ENCODE data around the gene AICDA.
"Not testable (repeated sequence)": the region's sequence is repeated elsewhere in the genome, so short reads cannot be mapped to it uniquely, and the experiment has no call there.

AICDA gene

DNA sequence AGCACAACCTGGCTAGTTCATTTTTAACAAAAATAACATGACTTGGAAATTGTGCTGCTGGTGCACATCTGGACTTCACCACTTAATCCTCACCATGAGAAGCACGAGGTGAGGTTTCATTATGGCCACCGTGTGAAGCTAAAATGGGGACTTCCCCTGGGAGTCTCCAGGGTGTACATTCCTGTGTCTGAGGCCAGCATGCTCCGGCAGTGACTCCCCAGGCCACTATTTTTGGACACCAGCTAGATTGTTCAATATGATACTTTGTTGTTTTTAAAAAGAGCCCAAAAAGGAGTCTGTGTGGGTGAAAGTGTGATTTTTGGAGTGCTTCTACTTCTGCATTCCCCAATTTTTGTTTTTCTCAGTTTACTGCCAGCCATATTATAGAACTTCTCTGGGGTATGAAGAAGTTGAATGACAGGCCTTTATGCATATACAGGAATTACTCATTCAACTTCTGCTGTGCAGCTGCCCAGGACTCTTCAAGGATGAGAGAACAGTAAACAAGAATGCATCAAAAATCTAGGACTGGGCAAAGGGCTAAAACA is 16.9 kb upstream of the AICDA start:
- TF ChIP-seq OSR1 (CRISPR knock-in tag; IDR thresholded peaks at IDR 0.05) = no peak
- TF ChIP-seq ARNTL (CRISPR knock-in tag; IDR thresholded peaks at IDR 0.05; ENCODE audit: borderline replicate concordance, low read depth) = no peak
- no peak for ATAC-seq

DNA sequence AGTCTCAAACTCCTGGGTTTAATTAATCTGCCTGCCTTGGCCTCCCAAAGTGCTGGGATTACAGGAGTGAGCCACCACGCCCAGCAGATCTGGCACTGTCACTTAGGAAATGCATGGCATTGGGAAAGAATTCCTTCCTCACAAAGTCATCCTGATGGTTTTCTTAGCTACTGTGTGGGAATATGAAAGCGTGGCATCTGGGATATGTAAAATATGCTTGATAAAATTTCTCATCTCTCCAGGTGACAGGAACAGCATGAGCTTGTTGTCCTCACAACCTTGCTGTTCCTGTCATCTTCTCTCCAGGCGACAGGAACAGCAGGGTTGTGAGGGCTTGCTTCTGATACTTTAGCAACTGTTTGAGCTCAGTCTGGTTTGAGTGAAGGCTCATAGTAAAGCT is 16.1 kb upstream of the AICDA start:
- ATAC-seq = no peak
- TF ChIP-seq ZNF565 (CRISPR knock-in tag; conservative IDR thresholded peaks at IDR 0.05; ENCODE audit: low read depth) = no peak
- TF ChIP-seq ZFP30 (CRISPR knock-in tag; IDR thresholded peaks at IDR 0.05) = no peak
- no peak for TF ChIP-seq ARNTL (CRISPR knock-in tag; IDR thresholded peaks at IDR 0.05; ENCODE audit: borderline replicate concordance, low read depth)
- TF ChIP-seq, protein P1, sequence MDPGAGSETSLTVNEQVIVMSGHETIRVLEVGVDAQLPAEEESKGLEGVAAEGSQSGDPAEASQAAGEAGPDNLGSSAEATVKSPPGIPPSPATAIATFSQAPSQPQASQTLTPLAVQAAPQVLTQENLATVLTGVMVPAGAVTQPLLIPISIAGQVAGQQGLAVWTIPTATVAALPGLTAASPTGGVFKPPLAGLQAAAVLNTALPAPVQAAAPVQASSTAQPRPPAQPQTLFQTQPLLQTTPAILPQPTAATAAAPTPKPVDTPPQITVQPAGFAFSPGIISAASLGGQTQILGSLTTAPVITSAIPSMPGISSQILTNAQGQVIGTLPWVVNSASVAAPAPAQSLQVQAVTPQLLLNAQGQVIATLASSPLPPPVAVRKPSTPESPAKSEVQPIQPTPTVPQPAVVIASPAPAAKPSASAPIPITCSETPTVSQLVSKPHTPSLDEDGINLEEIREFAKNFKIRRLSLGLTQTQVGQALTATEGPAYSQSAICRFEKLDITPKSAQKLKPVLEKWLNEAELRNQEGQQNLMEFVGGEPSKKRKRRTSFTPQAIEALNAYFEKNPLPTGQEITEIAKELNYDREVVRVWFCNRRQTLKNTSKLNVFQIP (CRISPR knock-in tag; IDR thresholded peaks at IDR 0.05; ENCODE audit: borderline replicate concordance, low read depth) = no peak
- no peak for TF ChIP-seq ZC3H10 (CRISPR knock-in tag; IDR thresholded peaks at IDR 0.05)
- TF ChIP-seq, protein P2, sequence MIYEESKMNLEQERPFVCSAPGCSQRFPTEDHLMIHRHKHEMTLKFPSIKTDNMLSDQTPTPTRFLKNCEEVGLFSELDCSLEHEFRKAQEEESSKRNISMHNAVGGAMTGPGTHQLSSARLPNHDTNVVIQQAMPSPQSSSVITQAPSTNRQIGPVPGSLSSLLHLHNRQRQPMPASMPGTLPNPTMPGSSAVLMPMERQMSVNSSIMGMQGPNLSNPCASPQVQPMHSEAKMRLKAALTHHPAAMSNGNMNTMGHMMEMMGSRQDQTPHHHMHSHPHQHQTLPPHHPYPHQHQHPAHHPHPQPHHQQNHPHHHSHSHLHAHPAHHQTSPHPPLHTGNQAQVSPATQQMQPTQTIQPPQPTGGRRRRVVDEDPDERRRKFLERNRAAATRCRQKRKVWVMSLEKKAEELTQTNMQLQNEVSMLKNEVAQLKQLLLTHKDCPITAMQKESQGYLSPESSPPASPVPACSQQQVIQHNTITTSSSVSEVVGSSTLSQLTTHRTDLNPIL (CRISPR knock-in tag; IDR thresholded peaks at IDR 0.05; ENCODE audit: low read depth) = no peak
- TF ChIP-seq TCF4 (CRISPR knock-in tag; IDR thresholded peaks at IDR 0.05; ENCODE audit: borderline replicate concordance) = no peak
- TF ChIP-seq SNAI2 (CRISPR knock-in tag; IDR thresholded peaks at IDR 0.05) = no peak
- TF ChIP-seq RARB (CRISPR knock-in tag; IDR thresholded peaks at IDR 0.05) = no peak
- no peak for TF ChIP-seq BACH2 (CRISPR knock-in tag; IDR thresholded peaks at IDR 0.05; ENCODE audit: borderline replicate concordance)
- TF ChIP-seq, protein P3, sequence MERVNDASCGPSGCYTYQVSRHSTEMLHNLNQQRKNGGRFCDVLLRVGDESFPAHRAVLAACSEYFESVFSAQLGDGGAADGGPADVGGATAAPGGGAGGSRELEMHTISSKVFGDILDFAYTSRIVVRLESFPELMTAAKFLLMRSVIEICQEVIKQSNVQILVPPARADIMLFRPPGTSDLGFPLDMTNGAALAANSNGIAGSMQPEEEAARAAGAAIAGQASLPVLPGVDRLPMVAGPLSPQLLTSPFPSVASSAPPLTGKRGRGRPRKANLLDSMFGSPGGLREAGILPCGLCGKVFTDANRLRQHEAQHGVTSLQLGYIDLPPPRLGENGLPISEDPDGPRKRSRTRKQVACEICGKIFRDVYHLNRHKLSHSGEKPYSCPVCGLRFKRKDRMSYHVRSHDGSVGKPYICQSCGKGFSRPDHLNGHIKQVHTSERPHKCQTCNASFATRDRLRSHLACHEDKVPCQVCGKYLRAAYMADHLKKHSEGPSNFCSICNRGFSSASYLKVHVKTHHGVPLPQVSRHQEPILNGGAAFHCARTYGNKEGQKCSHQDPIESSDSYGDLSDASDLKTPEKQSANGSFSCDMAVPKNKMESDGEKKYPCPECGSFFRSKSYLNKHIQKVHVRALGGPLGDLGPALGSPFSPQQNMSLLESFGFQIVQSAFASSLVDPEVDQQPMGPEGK (CRISPR knock-in tag; IDR thresholded peaks at IDR 0.05; ENCODE audit: borderline replicate concordance) = no peak
- no peak for TF ChIP-seq OSR1 (CRISPR knock-in tag; IDR thresholded peaks at IDR 0.05)
- TF ChIP-seq GLIS3 (CRISPR knock-in tag; IDR thresholded peaks at IDR 0.05) = no peak

DNA sequence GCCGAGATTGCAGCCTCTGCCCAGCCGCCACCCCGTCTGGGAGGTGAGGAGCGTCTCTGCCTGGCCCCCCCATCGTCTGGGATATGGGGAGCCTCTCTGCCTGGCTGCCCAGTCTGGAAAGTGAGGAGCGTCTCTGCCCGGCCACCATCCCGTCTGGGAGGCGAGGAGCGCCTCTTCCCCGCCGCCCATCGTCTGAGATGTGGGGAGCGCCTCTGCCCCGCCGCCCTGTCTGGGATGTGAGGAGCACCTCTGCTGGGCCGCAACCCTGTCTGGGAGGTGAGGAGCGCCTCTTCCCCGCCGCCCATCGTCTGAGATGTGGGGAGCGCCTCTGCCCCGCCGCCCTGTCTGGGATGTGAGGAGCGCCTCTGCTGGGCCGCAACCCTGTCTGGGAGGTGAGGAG is 12.1 kb upstream of the AICDA start:
- not testable (repeated sequence) for ATAC-seq

DNA sequence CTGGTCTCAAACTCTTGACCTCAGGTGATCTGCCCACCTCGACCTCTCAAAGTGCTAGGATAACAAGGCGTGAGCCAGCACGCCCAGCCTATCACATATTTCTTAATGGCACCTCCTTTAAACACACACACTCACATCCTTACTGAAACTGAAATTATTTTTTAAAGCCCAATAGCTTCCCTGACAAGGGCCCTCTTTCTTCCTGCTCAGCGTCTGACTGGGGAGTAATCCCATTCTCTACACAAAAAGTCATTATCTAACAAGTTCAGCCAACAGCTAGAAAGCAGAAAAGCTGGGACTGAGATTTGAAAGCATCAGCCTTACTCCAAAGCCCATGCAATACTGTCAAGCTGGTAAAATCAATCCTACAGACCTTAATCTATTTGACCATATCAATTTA is 10.0 kb upstream of the AICDA start:
- TF ChIP-seq, protein P2 (CRISPR knock-in tag; IDR thresholded peaks at IDR 0.05; ENCODE audit: low read depth) = no peak
- TF ChIP-seq ZNF70 (CRISPR knock-in tag; IDR thresholded peaks at IDR 0.05) = no peak
- TF ChIP-seq, protein P4, sequence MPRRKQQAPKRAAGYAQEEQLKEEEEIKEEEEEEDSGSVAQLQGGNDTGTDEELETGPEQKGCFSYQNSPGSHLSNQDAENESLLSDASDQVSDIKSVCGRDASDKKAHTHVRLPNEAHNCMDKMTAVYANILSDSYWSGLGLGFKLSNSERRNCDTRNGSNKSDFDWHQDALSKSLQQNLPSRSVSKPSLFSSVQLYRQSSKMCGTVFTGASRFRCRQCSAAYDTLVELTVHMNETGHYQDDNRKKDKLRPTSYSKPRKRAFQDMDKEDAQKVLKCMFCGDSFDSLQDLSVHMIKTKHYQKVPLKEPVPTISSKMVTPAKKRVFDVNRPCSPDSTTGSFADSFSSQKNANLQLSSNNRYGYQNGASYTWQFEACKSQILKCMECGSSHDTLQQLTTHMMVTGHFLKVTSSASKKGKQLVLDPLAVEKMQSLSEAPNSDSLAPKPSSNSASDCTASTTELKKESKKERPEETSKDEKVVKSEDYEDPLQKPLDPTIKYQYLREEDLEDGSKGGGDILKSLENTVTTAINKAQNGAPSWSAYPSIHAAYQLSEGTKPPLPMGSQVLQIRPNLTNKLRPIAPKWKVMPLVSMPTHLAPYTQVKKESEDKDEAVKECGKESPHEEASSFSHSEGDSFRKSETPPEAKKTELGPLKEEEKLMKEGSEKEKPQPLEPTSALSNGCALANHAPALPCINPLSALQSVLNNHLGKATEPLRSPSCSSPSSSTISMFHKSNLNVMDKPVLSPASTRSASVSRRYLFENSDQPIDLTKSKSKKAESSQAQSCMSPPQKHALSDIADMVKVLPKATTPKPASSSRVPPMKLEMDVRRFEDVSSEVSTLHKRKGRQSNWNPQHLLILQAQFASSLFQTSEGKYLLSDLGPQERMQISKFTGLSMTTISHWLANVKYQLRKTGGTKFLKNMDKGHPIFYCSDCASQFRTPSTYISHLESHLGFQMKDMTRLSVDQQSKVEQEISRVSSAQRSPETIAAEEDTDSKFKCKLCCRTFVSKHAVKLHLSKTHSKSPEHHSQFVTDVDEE (CRISPR knock-in tag; IDR thresholded peaks at IDR 0.05) = no peak
- no peak for TF ChIP-seq ARNTL (CRISPR knock-in tag; IDR thresholded peaks at IDR 0.05; ENCODE audit: borderline replicate concordance, low read depth)
- TF ChIP-seq PPARA (CRISPR knock-in tag; IDR thresholded peaks at IDR 0.05; ENCODE audit: borderline replicate concordance) = no peak
- no peak for TF ChIP-seq ISL1 (CRISPR knock-in tag; IDR thresholded peaks at IDR 0.05)
- TF ChIP-seq BACH2 (CRISPR knock-in tag; IDR thresholded peaks at IDR 0.05; ENCODE audit: borderline replicate concordance) = no peak
- TF ChIP-seq OSR1 (CRISPR knock-in tag; IDR thresholded peaks at IDR 0.05) = no peak
- TF ChIP-seq ZFP30 (CRISPR knock-in tag; IDR thresholded peaks at IDR 0.05) = no peak
- no peak for TF ChIP-seq SNAI2 (CRISPR knock-in tag; IDR thresholded peaks at IDR 0.05)
- TF ChIP-seq ESRRG (CRISPR knock-in tag; IDR thresholded peaks at IDR 0.05) = no peak
- TF ChIP-seq, protein P1 (CRISPR knock-in tag; IDR thresholded peaks at IDR 0.05; ENCODE audit: borderline replicate concordance, low read depth) = no peak
- no peak for TF ChIP-seq RARB (CRISPR knock-in tag; IDR thresholded peaks at IDR 0.05)
- no peak for TF ChIP-seq GLIS3 (CRISPR knock-in tag; IDR thresholded peaks at IDR 0.05)
- no peak for ATAC-seq
